H9 (cell line): ENCODE data around the gene ALOX5. TPM values are rescaled to one million over a fixed set of nuclear protein-coding genes. Genes with fewer than 3 reads are reported as not detected.

Source experiments
- DNase-seq: peaks from one replicate; pipeline ENCODE4 v3.0.0-alpha.2; 2017
- H2AFZ ChIP-seq: one replicate; pipeline ENCODE4 v1.6.1; 2013; ENCODE audit warnings: mild to moderate bottlenecking, low read length, control low read depth, moderate library complexity
- H2AK5ac ChIP-seq: 2 replicates; pipeline ENCODE4 v1.6.1; 2013; ENCODE audit warnings: low read length, control low read depth, mixed read lengths; ENCODE audit not compliant: insufficient read length
- H2BK120ac ChIP-seq: one replicate; pipeline ENCODE4 v1.6.1; 2013; ENCODE audit warnings: low read depth, mild to moderate bottlenecking, low read length, control low read depth, inconsistent platforms; ENCODE audit not compliant: poor library complexity, severe bottlenecking
- H2BK12ac ChIP-seq: 2 replicates; pipeline ENCODE4 v1.6.1; 2013; ENCODE audit warnings: low read length, control low read depth, mixed read lengths, low read depth; ENCODE audit not compliant: insufficient read length
- H2BK15ac ChIP-seq: 2 replicates; pipeline ENCODE4 v1.6.1; 2013; ENCODE audit warnings: low read depth, low read length, control low read depth
- H2BK20ac ChIP-seq: one replicate; pipeline ENCODE4 v1.6.1; 2013; ENCODE audit warnings: low read depth, mild to moderate bottlenecking, low read length, control low read depth, inconsistent platforms; ENCODE audit not compliant: poor library complexity, severe bottlenecking
- H2BK5ac ChIP-seq: 2 replicates; pipeline ENCODE4 v1.6.1; 2013; ENCODE audit warnings: low read length, control low read depth, mixed read lengths; ENCODE audit not compliant: insufficient read length
- H3K14ac ChIP-seq: 2 replicates; pipeline ENCODE4 v1.6.1; 2013; ENCODE audit warnings: low read length, control low read depth; ENCODE audit not compliant: insufficient read depth
- H3K18ac ChIP-seq: 2 replicates; pipeline ENCODE4 v1.6.1; 2013; ENCODE audit warnings: low read depth, mild to moderate bottlenecking, mixed read lengths, low read length, control low read depth; ENCODE audit not compliant: insufficient read length
- H3K23ac ChIP-seq: 2 replicates; pipeline ENCODE4 v1.6.1; 2013; ENCODE audit warnings: low read length, control low read depth, mixed read lengths, low read depth; ENCODE audit not compliant: insufficient read length
- H3K23me2 ChIP-seq: 2 replicates; pipeline ENCODE4 v1.6.1; 2013; ENCODE audit warnings: low read depth, mild to moderate bottlenecking, mixed read lengths, low read length, control low read depth; ENCODE audit not compliant: insufficient read length, poor library complexity, severe bottlenecking
- H3K27ac ChIP-seq: 2 replicates; pipeline ENCODE4 v1.5.1; 2013; ENCODE audit warnings: low read length, control low read depth, mixed read lengths, low read depth; ENCODE audit not compliant: insufficient read length
- H3K27me3 ChIP-seq: 2 replicates; pipeline ENCODE4 v1.6.1; 2013; ENCODE audit warnings: low read length, control low read depth, inconsistent platforms; ENCODE audit not compliant: insufficient read depth
- H3K4ac ChIP-seq: 2 replicates; pipeline ENCODE4 v1.6.1; 2013; ENCODE audit warnings: low read depth, mild to moderate bottlenecking, control low read depth, inconsistent platforms, low read length, moderate library complexity
- H3K4me1 ChIP-seq: 2 replicates; pipeline ENCODE4 v1.6.1; 2013; ENCODE audit warnings: low read length, control low read depth, inconsistent platforms; ENCODE audit not compliant: insufficient read depth
- H3K4me2 ChIP-seq: 2 replicates; pipeline ENCODE4 v1.6.1; 2013; ENCODE audit warnings: low read length, control low read depth, mixed read lengths; ENCODE audit not compliant: insufficient read length, insufficient read depth
- H3K56ac ChIP-seq: 2 replicates; pipeline ENCODE4 v1.6.1; 2013; ENCODE audit warnings: low read depth, mild to moderate bottlenecking, mixed read lengths, low read length, control low read depth; ENCODE audit not compliant: insufficient read length
- H3K79me1 ChIP-seq: 2 replicates; pipeline ENCODE4 v1.6.1; 2013; ENCODE audit warnings: low read depth, mild to moderate bottlenecking, moderate library complexity, low read length, control low read depth, inconsistent platforms; ENCODE audit not compliant: insufficient read depth, poor library complexity, severe bottlenecking
- H3K79me2 ChIP-seq: 2 replicates; pipeline ENCODE4 v1.6.1; 2013; ENCODE audit warnings: low read length, control low read depth, inconsistent platforms; ENCODE audit not compliant: insufficient read depth
- H3K9ac ChIP-seq: 2 replicates; pipeline ENCODE4 v1.6.1; 2013; ENCODE audit warnings: low read length, control low read depth, mixed read lengths; ENCODE audit not compliant: insufficient read length; ENCODE audit errors: extremely low read depth
- H3K9me3 ChIP-seq: one replicate; pipeline ENCODE4 v1.6.1; 2013; ENCODE audit warnings: low read depth, low read length, inconsistent platforms; ENCODE audit not compliant: control insufficient read depth
- H3T11ph ChIP-seq: one replicate; pipeline ENCODE4 v1.6.1; 2013; ENCODE audit warnings: mild to moderate bottlenecking, low read length, control low read depth, inconsistent platforms
- H4K20me1 ChIP-seq: one replicate; pipeline ENCODE4 v1.6.1; 2013; ENCODE audit not compliant: control insufficient read depth, insufficient read length, insufficient read depth
- H4K5ac ChIP-seq: 2 replicates; pipeline ENCODE4 v1.6.1; 2013; ENCODE audit warnings: low read depth, mild to moderate bottlenecking, mixed read lengths, low read length, control low read depth; ENCODE audit not compliant: insufficient read length
- H4K8ac ChIP-seq: replicated peaks from 2 replicates; pipeline ENCODE4 v1.6.1; 2013; ENCODE audit warnings: low read length, control low read depth, mixed read lengths, low read depth; ENCODE audit not compliant: insufficient read length
- H4K91ac ChIP-seq: 2 replicates; pipeline ENCODE4 v1.6.1; 2013; ENCODE audit warnings: low read depth, mild to moderate bottlenecking, moderate library complexity, mixed read lengths, low read length, control low read depth; ENCODE audit not compliant: insufficient read length
- H3K27ac Mint-ChIP-seq, 3 experiments: 2 replicates in 2 of 3; 3 replicates in 1 of 3; pipeline ENCODE4 v1.8.0; 2020 to 2021; ENCODE audit warnings: mixed read lengths in 3 of 3, mild to moderate bottlenecking in 1 of 3, moderate library complexity in 1 of 3
- H3K27me3 Mint-ChIP-seq: 2 replicates; pipeline ENCODE4 v1.8.0; 2021; ENCODE audit warnings: low read depth, mild to moderate bottlenecking, moderate library complexity, mixed read lengths
- H3K36me3 Mint-ChIP-seq, 3 experiments: 2 replicates in 2 of 3; 3 replicates in 1 of 3; pipeline ENCODE4 v1.8.0; 2020 to 2021; ENCODE audit warnings: low read depth in 3 of 3, mixed read lengths in 3 of 3; ENCODE audit not compliant: insufficient read depth in 1 of 3
- H3K4me1 Mint-ChIP-seq, 2 experiments: 2 replicates each; pipeline ENCODE4 v1.8.0; 2020; ENCODE audit warnings: mixed read lengths in 2 of 2
- H3K4me3 Mint-ChIP-seq, 2 experiments: 2 replicates in 1 of 2; 3 replicates in 1 of 2; pipeline ENCODE4 v1.8.0; 2020 to 2021; ENCODE audit warnings: mild to moderate bottlenecking in 2 of 2, mixed read lengths in 2 of 2, moderate library complexity in 1 of 2
- H3K9me3 Mint-ChIP-seq, 2 experiments: 2 replicates in 1 of 2; 3 replicates in 1 of 2; pipeline ENCODE4 v1.8.0; 2020; ENCODE audit warnings: mild to moderate bottlenecking in 2 of 2, mixed read lengths in 2 of 2, moderate library complexity in 1 of 2
- WGBS: extraction: QIAGEN DNeasy Blood & Tissue Kit; methylation state at CpG from one replicate; pipeline ENCODE4 v1.1.7; 2013; ENCODE audit warnings: missing lambda C conversion rate, low lambda C conversion rate, mixed read lengths; ENCODE audit not compliant: insufficient read length; ENCODE audit errors: extremely low coverage; 5-methylcytosine and 5-hydroxymethylcytosine counted together
- total RNA-seq: library from RNA; stranded (reverse); gene quantifications from 2 replicates; pipeline ENCODE4 v1.2.1, GENCODE V29; 2021
- TF ChIP-seq, protein P1 (sequence below): fragments of 200-600 bp; sonication (generic); conservative IDR thresholded peaks from 3 replicates; pipeline ENCODE4 v1.8.0; 2021; ENCODE audit warnings: antibody characterized with exemption, mild to moderate bottlenecking

Gene ALOX5
- total RNA-seq, 1 experiment from 2014 or later, result 3.7 TPM

DNA sequence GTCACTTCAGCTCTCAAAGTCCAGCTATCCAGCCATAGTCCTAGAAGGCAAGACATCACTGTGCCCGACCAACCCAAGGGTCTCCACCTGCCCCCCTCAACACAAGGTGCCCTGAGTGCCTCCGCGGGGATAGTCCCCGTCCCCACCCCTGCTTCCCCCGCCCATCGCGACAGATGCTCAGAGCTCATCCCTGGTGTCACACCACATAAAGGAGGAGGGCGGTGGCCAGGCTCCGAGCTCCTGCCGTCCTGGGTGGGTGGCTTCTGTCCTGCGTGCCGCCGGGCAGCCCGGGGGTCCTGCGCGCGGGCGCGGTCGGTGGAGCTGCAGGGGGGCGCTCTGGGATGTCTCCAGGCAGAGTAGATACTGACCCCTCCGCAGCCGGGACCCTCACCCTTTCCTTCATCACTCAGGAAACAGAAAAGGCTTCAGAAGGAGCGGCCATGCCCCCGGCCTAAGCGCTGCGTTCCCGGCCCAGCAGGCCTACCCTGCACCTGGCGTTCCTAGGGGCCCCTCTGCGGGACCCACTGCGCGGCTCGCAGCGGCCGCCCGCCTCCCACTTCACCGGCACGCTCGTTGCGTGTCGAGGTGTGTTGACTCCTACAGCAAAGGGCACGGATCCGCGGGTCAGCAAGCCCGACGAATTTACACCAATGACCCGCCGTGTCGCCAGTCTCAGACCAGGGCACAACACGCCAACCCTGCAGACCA is 53.4 kb downstream of the ALOX5 start:
- Mint-ChIP-seq H3K9me3 (no peaks in the 10 kb centered on the region), H3K4me1 (peaks cover 10 to 12% of the 10 kb centered on the region in 2 experiments), H3K4me3 (no peak overlapping the region), H3K27ac (no peak overlapping the region), H3K36me3 (no peaks in the 10 kb centered on the region), H3K27me3 (peaks cover 2% of the 10 kb centered on the region; the same call in 1 of the 2 replicates)
- Histone ChIP-seq H3K4ac (no peak overlapping the region), H3T11ph (no peak overlapping the region), H3K79me2 (no peaks in the 10 kb centered on the region), H2BK5ac (no peak overlapping the region), H3K27ac (no peak overlapping the region), H4K8ac (no peak overlapping the region), H3K4me1 (0 out of 2 replicates have a peak, but pooled peaks cover 2% of the 10 kb centered on the region), H3K23me2 (no peaks in the 10 kb centered on the region), H2BK120ac (no peak overlapping the region), H2BK15ac (no peak overlapping the region), H2BK12ac (no peak overlapping the region), H2AK5ac (no peak overlapping the region), H3K9me3 (no peaks in the 10 kb centered on the region), H3K18ac (no peak overlapping the region), H2BK20ac (no peak overlapping the region), H3K9ac (no peak overlapping the region), H4K91ac (no peak overlapping the region), H2AFZ (no peak overlapping the region), H3K27me3 (no peaks in the 10 kb centered on the region), H3K56ac (no peak overlapping the region), H4K20me1 (no peaks in the 10 kb centered on the region), H3K14ac (no peak overlapping the region), H3K79me1 (no peaks in the 10 kb centered on the region), H3K23ac (no peak overlapping the region), H4K5ac (no peak overlapping the region), H3K4me2 (no peak overlapping the region)
- no CpG with 5 or more reads among the region's 50 CpGs for WGBS
- DNase-seq, result no peak
- TF ChIP-seq, protein P1, sequence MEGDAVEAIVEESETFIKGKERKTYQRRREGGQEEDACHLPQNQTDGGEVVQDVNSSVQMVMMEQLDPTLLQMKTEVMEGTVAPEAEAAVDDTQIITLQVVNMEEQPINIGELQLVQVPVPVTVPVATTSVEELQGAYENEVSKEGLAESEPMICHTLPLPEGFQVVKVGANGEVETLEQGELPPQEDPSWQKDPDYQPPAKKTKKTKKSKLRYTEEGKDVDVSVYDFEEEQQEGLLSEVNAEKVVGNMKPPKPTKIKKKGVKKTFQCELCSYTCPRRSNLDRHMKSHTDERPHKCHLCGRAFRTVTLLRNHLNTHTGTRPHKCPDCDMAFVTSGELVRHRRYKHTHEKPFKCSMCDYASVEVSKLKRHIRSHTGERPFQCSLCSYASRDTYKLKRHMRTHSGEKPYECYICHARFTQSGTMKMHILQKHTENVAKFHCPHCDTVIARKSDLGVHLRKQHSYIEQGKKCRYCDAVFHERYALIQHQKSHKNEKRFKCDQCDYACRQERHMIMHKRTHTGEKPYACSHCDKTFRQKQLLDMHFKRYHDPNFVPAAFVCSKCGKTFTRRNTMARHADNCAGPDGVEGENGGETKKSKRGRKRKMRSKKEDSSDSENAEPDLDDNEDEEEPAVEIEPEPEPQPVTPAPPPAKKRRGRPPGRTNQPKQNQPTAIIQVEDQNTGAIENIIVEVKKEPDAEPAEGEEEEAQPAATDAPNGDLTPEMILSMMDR, result no peak
